Activated T-cell treated with anti-CD3 and anti-CD28 coated beads for 4 hours (primary cell): ENCODE results near the gene IL18RAP.

Experiments
- DNase-seq: peaks from one replicate; pipeline ENCODE4 v3.0.0-alpha.2; 2020

Gene IL18RAP, protein sequence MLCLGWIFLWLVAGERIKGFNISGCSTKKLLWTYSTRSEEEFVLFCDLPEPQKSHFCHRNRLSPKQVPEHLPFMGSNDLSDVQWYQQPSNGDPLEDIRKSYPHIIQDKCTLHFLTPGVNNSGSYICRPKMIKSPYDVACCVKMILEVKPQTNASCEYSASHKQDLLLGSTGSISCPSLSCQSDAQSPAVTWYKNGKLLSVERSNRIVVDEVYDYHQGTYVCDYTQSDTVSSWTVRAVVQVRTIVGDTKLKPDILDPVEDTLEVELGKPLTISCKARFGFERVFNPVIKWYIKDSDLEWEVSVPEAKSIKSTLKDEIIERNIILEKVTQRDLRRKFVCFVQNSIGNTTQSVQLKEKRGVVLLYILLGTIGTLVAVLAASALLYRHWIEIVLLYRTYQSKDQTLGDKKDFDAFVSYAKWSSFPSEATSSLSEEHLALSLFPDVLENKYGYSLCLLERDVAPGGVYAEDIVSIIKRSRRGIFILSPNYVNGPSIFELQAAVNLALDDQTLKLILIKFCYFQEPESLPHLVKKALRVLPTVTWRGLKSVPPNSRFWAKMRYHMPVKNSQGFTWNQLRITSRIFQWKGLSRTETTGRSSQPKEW

DNA sequence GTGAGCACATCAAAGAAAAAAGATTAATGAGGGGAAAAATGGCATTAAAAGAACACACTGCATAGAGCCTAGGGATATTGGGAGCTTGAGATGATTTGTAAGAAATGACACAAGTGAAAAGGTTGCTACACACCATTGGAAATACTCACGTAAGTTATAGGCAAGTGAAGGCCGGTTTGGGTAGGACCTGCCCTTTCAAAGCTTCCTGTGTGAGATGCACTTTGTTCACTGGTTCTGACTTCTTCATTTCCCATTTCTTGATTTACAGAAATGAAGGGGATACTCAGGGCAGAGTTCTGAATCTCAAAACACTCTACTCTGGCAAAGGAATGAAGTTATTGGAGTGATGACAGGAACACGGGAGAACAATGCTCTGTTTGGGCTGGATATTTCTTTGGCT, at the start of gene IL18RAP:
Gene IL18RAP, plus strand, starts transcription at position 251 of the 400 bp plus-strand sequence. Its CDS starts 118 bp downstream, at position 369.
- no peak for DNase-seq

DNA sequence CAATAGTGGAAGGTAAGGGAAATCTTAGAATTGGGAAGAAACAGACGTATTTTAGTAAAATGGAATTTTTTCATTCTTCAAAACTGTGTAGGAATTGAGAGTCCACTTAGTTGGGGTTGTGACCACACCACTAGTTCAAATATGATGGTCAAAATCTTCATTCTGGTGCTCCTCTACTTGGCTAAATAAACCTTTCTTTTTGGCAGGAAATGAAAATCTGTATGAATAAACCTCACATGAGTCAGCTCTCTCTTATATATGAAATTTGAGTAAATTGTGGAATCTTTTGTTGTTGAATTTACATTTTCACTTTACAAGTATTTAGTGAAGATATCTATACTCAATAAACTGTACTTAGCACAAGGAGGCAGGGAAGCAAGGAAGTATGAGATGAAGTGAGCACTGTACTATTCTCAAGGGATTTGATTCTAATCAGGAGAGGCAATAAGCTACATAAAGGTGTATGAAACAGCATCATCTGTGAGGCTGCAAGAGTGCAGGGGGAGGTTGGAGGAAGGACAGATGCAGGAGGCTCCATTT, 46.8 kb upstream of the IL18RAP start:
- no peak for DNase-seq

DNA sequence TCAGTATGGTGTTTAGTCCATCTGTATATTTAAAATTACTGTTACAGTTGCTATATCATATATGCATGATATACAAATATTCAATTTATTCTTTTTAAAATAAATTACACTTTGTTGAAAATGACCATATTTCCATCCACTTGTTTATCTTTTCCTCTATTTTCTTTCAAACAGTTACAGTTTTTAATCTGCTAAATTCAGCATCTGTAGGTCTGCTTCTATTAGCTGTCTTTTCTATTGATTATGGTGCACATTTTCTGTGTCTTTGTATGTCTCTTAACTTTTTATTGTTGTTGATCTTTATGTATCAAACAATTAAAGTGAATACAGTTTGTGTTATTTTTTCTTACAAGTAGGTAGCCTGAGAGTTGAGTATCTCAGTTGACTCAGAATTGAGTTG, 39.2 kb upstream of the IL18RAP start:
- no peak for DNase-seq

- DNase-seq, result no peak
These were observed 37.4 kb upstream of the IL18RAP start for GRCh38 chr2:102385522-102385921.

GRCh38 chr2:102386004-102386403, 37.0 kb upstream of the IL18RAP start:
- DNase-seq, result no peak

GRCh38 chr2:102386867-102387541, 36.0 kb upstream of the IL18RAP start:
- DNase-seq, result no peak

DNA sequence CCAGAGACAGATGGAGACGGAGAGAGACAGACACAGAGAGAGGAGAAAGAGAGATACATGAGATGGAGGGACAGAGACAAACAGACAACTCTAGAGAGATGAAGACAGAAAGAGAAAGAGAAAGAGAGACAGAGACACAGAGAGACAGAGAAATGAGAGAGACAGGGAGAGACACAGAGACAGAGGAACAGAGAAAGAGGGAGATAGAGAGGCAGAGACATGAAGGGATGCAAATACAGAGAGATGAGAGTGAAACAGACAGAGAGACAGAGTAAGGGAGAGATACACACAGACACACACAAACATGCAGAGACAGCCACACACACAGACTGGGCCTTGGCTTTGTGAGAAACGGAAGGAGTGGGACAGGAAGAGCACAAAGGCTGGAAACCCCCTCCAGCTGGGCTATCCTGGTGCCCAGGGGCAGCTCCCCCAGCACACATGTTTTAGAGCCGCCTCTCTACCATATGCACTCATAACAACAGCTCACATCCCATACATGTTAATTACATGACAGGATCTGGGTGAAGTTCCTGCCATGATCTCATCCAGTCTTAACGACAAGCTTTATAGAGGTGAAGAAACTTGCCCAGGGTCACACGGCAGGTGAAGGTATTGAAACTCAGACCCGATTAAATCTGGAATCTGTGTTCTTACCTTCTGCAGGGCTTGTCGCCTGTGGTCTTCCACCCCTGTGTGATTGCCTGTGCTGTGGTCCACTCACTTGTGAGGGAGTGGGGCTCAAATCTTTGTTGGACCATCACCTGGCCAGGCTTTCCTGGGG, 35.0 kb upstream of the IL18RAP start:
- DNase-seq, result no peak

DNA sequence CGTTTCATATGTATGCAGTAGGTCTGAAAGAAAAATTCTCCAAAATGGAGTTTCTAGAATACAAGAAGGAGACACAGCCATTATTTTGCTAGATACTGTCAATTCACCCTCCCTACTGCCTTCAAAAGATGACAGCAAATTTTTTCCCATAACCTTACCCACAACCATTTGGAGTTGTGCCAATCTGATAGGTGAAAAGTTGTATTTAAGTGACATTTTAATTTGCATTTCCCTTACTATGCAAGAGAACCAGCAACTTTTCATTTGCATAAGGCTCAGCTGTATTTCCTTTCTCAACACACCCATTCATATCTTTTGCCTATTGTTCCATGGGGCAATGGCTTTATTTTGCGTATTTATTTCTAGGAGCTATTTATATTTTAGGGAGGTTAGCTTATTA, 31.4 kb upstream of the IL18RAP start:
- DNase-seq, result peak; percentile 30

DNA sequence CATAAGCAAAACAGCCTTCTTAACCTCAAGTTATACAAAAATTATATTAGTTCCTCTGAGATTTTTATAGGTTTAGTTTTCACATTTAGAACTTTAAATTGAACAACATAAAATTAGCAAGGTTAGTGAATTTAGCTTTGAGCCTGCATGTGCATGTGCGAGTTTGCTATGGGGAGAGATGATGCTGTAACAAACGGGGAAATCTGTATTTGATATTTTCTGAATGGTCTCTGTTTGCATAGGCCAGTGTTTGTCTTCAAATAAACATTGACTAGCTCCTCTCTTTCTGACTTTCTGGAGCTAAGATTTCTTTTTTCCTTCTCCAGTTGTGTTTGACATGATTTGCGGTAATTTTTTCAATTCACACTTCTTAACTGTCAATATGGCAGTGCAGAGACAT, 30.9 kb upstream of the IL18RAP start:
- DNase-seq, result no peak

- DNase-seq, result no peak
These were observed 30.0 kb upstream of the IL18RAP start for GRCh38 chr2:102392942-102393341.

- DNase-seq, result no peak
These were observed 26.9 kb upstream of the IL18RAP start for GRCh38 chr2:102396012-102396411.

DNA sequence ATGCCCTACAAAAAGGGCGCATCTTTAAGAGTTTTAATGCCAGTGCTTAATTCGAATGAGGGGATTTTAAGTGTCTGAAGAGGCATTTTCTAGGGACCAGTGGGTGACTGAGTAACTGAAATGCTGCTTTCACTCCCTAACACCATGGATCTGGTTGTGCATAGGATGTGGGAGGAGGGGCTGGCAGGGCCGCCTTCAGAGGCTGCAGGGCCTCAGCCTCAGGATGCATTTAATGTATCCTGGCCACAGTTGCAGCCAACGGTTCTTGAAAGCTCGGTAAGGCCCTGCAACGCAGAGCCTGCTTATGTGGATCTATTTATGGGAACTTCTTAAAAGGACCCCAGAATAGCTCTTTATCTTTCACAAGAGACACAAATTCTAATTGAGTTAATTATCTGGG, 25.8 kb upstream of the IL18RAP start:
- no peak for DNase-seq

DNA sequence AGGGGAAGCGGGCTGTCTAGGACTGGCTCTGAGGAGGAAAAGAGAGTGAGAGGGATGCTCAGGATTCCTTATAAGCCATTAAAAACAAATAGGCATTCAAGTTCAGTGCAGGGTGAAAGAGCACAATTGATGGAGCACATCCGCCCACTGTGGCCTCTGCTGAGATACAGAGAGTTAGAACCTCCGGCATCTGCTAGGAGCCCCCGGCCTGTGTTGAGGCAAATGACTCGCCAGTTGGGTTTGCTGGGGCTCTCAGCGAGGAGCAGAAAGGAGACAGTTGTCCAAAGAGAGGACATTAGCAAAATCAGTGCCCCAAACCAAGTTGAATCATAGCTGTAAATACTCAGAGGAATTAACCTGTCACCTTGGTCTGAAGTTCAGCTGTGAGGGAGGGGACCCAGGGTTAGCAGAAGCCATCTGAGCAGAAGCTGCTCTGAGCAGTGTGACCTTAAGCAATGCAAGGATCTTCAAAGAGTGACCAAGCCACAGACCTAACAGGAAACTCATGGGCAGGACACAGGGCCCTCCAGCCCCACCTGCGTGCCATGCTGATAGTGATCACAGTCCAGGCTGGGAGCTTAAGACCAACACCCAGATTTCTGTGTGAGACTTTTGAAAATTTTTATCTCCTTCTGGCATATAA, 23.3 kb upstream of the IL18RAP start:
- no peak for DNase-seq

DNA sequence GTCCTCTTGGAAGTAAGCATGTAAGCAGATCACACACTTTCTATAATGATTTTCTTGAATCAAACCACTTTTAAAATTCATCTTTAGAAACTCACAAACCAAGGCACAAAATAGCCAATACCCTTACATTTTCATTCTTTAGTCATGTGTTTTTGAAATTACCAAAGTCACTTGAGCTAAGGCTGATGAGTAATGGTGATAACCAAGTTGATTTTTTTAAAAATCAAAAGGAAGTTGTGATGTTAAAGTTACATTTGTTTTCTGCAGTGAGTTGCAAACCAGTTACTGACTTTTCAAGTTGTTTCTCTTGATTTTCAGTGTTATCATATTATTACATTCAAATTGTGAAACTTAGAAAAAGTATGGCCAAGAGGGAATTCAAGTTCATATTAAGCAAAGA, 21.5 kb upstream of the IL18RAP start:
- DNase-seq, result no peak

DNA sequence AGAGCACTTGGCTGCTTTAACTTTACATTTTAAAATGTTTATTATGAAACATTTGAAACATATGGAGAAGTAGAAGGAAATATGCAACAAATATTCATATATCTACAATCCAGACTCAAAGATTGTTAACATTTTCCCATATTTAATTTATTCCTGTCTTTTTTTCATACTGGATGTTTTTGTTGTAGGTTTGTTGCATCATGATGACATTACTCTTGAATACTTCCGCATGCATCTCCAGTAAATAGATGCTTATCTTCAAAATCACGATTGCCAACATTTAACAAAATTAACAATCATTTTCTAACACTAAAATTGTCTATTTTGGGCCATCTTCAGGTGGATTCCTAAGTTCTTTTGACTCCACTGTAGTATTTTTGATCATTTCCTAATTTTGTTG, 21.1 kb upstream of the IL18RAP start:
- no peak for DNase-seq

- DNase-seq, result no peak
These were observed 12.0 kb upstream of the IL18RAP start for GRCh38 chr2:102410952-102411351.

GRCh38 chr2:102412199-102412598, 10.8 kb upstream of the IL18RAP start:
- DNase-seq, result no peak

GRCh38 chr2:102417946-102418345, 5.0 kb upstream of the IL18RAP start:
- DNase-seq, result no peak

GRCh38 chr2:102418421-102418961, 4.5 kb upstream of the IL18RAP start:
- DNase-seq, result no peak

- DNase-seq, result no peak
These were observed 2.7 kb upstream of the IL18RAP start for GRCh38 chr2:102420290-102420689.

DNA sequence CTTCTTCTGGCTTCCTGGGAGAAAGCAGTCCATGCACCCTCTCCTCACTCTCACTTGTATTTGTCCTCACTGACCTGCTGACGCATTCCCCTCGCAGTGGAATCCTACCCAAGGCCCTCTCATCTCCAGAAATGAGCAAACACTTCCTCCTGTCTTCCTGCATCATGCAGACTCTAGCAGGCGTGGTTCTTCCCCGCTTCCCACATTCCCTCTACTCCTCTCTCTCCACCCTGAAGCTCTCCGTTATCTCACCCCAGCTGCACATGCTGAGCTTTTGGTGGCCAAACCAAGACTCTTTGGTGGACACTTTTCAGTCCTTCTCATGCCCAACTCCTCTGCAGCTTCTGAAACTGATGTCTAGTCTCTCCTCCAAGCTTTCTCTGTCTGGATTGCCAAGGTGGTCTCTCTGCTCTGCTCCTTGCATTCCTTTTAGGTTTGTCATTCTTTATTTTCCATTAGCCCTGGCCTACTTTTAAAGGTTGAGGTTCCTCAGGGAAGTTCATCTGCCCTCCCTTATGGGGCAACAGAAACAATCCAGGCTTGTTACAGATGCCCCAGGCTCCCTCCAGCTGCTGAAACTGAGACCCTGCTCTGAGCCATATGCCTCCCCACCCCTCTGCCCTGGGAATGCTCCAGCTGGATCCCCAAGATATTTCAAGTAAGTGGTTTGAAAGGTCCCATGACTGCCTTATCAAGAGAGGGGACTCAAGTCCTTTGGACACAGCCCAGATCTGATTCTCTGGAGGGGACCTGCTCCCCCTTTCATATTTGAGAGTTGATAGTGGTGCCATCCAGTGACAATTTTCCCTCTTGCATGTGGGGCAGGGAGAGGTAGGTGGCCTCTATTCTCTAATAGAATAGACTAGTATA, 835 bp upstream of the IL18RAP start:
- DNase-seq, result no peak
